ENCODE data around the gene CHST9. TPM values are rescaled to one million over a fixed set of nuclear protein-coding genes. Genes with fewer than 3 reads are reported as not detected.

CHST9 gene
- polyA plus RNA-seq, 3 donors: not detected

DNA sequence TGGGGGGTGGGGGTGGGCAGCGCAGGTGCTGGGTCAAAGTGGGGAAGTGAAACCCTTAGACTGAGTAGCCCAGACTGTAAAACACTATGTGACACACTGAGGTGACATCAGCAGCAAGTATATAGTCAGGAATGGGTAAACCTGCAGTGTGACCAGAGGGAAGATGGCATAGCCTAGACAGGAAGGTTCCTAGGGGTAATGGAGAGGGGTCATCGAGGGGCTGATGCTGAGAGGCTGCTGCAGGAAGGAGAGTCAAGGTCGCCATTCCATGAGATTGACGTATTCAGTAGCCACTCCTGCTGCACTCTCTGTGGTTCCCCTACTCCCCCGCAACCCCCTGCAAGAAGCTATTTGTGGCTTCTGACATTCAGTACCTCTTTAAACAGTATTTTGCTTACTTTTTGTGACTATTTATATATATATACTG lies 111.7 kb downstream of the CHST9 start:
- H3K36me3 Mint-ChIP-seq: no peaks in the 10 kb centered on the region
- peaks cover 0 to 6% (median 0%) of the 10 kb centered on the region in 7 donors for H3K9me3 Mint-ChIP-seq
- Histone ChIP-seq H3K9me3 (replicated peaks in 1 of 2; ENCODE audit: control insufficient read depth in 1 of 2, insufficient read depth in 1 of 2, low read length in 2 of 2) (no peaks in the 10 kb centered on the region), H3K9ac (ENCODE audit: insufficient read depth, low read length, poor library complexity, severe bottlenecking) (no peak overlapping the region), H3K4me3 (replicated peaks in 1 of 3; ENCODE audit: low read depth in 2 of 3, low read length in 3 of 3) (no peak overlapping the region), H3K27ac (ENCODE audit: low read depth in 1 of 2, low read length in 2 of 2) (no peak overlapping the region), H2AFZ (ENCODE audit: insufficient read depth, low read depth, low read length, poor library complexity, severe bottlenecking) (no peak overlapping the region), H4K20me1 (ENCODE audit: insufficient read depth, low read length) (no peaks in the 10 kb centered on the region), H3K4me1 (ENCODE audit: control insufficient read depth in 1 of 2, insufficient read depth in 2 of 2, low read length in 2 of 2) (no peaks in the 10 kb centered on the region), H3K36me3 (replicated peaks in 1 of 2; ENCODE audit: control insufficient read depth in 1 of 2, insufficient read depth in 2 of 2, low read length in 2 of 2) (no peaks in the 10 kb centered on the region), H3K4me2 (replicated peaks; ENCODE audit: extremely low read depth, low read length, poor library complexity, severe bottlenecking) (no peak overlapping the region), H3K27me3 (ENCODE audit: control insufficient read depth in 2 of 2, insufficient read depth in 2 of 2, low read length in 2 of 2) (no peaks in the 10 kb centered on the region), H3K79me2 (ENCODE audit: insufficient read depth, low read length) (no peaks in the 10 kb centered on the region)
- H3K4me3 Mint-ChIP-seq: no peak overlapping the region
- intact Hi-C loops (cut with micrococcal nuclease): no loop called here
- 80% methylated on average over 1 of the region's 5 CpGs for WGBS (ENCODE audit: insufficient coverage)
- no peaks in the 10 kb centered on the region for H3K4me1 Mint-ChIP-seq
- no peak for TF ChIP-seq CTCF (IDR thresholded peaks at IDR 0.05)
- H3K27me3 Mint-ChIP-seq (ENCODE audit: low read depth in 3 of 3): no peaks in the 10 kb centered on the region
- no peak for DNase-seq
- H3K27ac Mint-ChIP-seq: no peak overlapping the region

DNA sequence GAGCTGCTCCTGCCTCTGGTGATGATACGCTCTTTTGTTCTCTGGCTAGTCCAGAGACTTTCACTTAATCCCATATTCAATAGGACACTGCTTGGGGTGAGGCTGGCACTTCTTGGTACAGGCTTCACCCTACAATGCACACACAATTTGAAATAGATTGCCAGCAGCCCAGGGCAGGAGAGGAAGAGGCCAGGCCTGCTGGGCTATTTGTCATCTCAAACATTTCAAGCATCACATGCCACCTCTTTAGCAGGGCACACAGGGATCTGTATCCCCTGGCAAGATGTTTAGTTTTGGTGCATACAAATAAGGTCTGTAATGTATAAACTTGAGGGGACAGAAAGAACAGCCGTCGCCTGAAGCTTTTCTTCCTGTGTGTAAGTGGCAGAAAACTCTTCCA lies 120.4 kb downstream of the CHST9 start:
- intact Hi-C loops (cut with micrococcal nuclease): no loop called here
- no peak overlapping the region for H3K4me3 Mint-ChIP-seq

More for the DNA sequence above, 120.4 kb downstream of the CHST9 start:
- no peak for DNase-seq
- Histone ChIP-seq H3K4me1 (ENCODE audit: control insufficient read depth in 1 of 2, insufficient read depth in 2 of 2, low read length in 2 of 2) (no peaks in the 10 kb centered on the region), H3K27me3 (ENCODE audit: control insufficient read depth in 2 of 2, insufficient read depth in 2 of 2, low read length in 2 of 2) (no peaks in the 10 kb centered on the region), H3K27ac (ENCODE audit: low read depth in 1 of 2, low read length in 2 of 2) (no peak overlapping the region), H3K36me3 (replicated peaks in 1 of 2; ENCODE audit: control insufficient read depth in 1 of 2, insufficient read depth in 2 of 2, low read length in 2 of 2) (no peaks in the 10 kb centered on the region), H2AFZ (ENCODE audit: insufficient read depth, low read depth, low read length, poor library complexity, severe bottlenecking) (no peak overlapping the region), H3K4me3 (replicated peaks in 1 of 3; ENCODE audit: low read depth in 2 of 3, low read length in 3 of 3) (no peak overlapping the region), H3K4me2 (replicated peaks; ENCODE audit: extremely low read depth, low read length, poor library complexity, severe bottlenecking) (no peak overlapping the region), H3K9me3 (replicated peaks in 1 of 2; ENCODE audit: control insufficient read depth in 1 of 2, insufficient read depth in 1 of 2, low read length in 2 of 2) (no peaks in the 10 kb centered on the region), H3K79me2 (ENCODE audit: insufficient read depth, low read length) (no peaks in the 10 kb centered on the region), H3K9ac (ENCODE audit: insufficient read depth, low read length, poor library complexity, severe bottlenecking) (no peak overlapping the region), H4K20me1 (ENCODE audit: insufficient read depth, low read length) (no peaks in the 10 kb centered on the region)
- H3K9me3 Mint-ChIP-seq: peaks cover 0 to 4% (median 2%) of the 10 kb centered on the region in 7 donors
- peaks cover 0 to 2% (median 1%) of the 10 kb centered on the region in 3 donors for H3K27me3 Mint-ChIP-seq (ENCODE audit: low read depth in 3 of 3)
- TF ChIP-seq CTCF (IDR thresholded peaks at IDR 0.05): no peak
- WGBS (ENCODE audit: insufficient coverage): no CpG with 5 or more reads among the region's 3 CpGs
- no peaks in the 10 kb centered on the region for H3K4me1 Mint-ChIP-seq
- no peak overlapping the region for H3K27ac Mint-ChIP-seq
- no peaks in the 10 kb centered on the region for H3K36me3 Mint-ChIP-seq
